DMS79 (cell line): ENCODE results near the gene TCERG1L.
"Not testable (repeated sequence)": the region's sequence is repeated elsewhere in the genome, so short reads cannot be mapped to it uniquely, and the experiment has no call there.

ENCODE experiments used
- DNase-seq: peaks from one replicate; lab custom pipeline; 2025; lab: John Stamatoyannopoulos, UW

TCERG1L gene

GRCh38 chr10:131143425-131144165 lies 167.9 kb downstream of the TCERG1L start:
- no peak for DNase-seq

- DNase-seq = no peak
These were observed 168.8 kb downstream of the TCERG1L start for GRCh38 chr10:131142517-131143380.

- peak; percentile 85 for DNase-seq
These were observed 169.6 kb downstream of the TCERG1L start for GRCh38 chr10:131141645-131142516.

GRCh38 chr10:131141207-131141606 lies 170.3 kb downstream of the TCERG1L start:
- DNase-seq = no peak

- no peak for DNase-seq
These were observed 170.9 kb downstream of the TCERG1L start for GRCh38 chr10:131140606-131141005.

GRCh38 chr10:131137223-131137622 lies 174.3 kb downstream of the TCERG1L start:
- no peak for DNase-seq

GRCh38 chr10:131136336-131136735 lies 175.2 kb downstream of the TCERG1L start:
- not testable (repeated sequence) for DNase-seq

GRCh38 chr10:131135716-131136115 lies 175.8 kb downstream of the TCERG1L start:
- no peak for DNase-seq

GRCh38 chr10:131134651-131135050 lies 176.9 kb downstream of the TCERG1L start:
- DNase-seq = no peak

GRCh38 chr10:131134001-131134576 lies 177.4 kb downstream of the TCERG1L start:
- DNase-seq = no peak

- DNase-seq = no peak
These were observed 178.8 kb downstream of the TCERG1L start for GRCh38 chr10:131132681-131133080.

- no peak for DNase-seq
These were observed 179.6 kb downstream of the TCERG1L start for GRCh38 chr10:131131726-131132591.

- no peak for DNase-seq
These were observed 181.5 kb downstream of the TCERG1L start for GRCh38 chr10:131130025-131130424.

GRCh38 chr10:131129544-131129943 lies 182.0 kb downstream of the TCERG1L start:
- DNase-seq = no peak

- no peak for DNase-seq
These were observed 182.8 kb downstream of the TCERG1L start for GRCh38 chr10:131128731-131129130.

- DNase-seq = no peak
These were observed 183.9 kb downstream of the TCERG1L start for GRCh38 chr10:131127610-131128009.

- DNase-seq = no peak
These were observed 184.4 kb downstream of the TCERG1L start for GRCh38 chr10:131127138-131127589.

- peak; percentile 64 for DNase-seq
These were observed 185.0 kb downstream of the TCERG1L start for GRCh38 chr10:131126321-131127137.

- no peak for DNase-seq
These were observed 185.9 kb downstream of the TCERG1L start for GRCh38 chr10:131125511-131126225.
